Loucy (cell line): Measurements from ENCODE around the gene INSYN2B.

Experiments
- EZH2phosphoT487 ChIP-seq: fragments of 200-600 bp; IDR thresholded peaks from 2 replicates; pipeline ENCODE4 v1.6.1; 2018; ENCODE audit warnings: antibody characterized with exemption, mild to moderate bottlenecking, moderate library complexity, borderline replicate concordance
- TF ChIP-seq, protein P1 (sequence below): fragments of 200-600 bp; sonication (generic); conservative IDR thresholded peaks from 2 replicates; pipeline ENCODE4 v1.5.1; 2014; ENCODE audit warnings: mild to moderate bottlenecking, antibody characterized with exemption, low read length

DNA sequence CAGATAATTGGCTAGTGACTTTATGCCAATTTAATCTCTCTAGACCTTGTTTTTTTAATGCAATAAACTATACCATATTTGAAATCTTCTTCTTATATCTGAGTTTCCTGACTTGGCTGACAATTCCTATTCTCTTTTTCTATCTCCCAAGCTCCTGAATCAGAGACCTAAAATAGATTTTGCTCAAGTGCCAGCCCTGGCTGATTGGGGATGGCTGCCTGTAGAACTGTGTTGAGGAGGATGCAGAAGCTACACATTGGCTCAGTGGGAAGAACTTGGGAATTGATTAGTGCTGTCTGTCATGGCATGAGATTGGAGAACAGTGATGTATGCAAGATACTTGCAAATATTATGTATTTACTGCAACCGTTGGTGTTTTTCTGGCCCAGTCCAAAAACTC, 132.8 kb downstream of the INSYN2B start:
- TF ChIP-seq, protein P1, sequence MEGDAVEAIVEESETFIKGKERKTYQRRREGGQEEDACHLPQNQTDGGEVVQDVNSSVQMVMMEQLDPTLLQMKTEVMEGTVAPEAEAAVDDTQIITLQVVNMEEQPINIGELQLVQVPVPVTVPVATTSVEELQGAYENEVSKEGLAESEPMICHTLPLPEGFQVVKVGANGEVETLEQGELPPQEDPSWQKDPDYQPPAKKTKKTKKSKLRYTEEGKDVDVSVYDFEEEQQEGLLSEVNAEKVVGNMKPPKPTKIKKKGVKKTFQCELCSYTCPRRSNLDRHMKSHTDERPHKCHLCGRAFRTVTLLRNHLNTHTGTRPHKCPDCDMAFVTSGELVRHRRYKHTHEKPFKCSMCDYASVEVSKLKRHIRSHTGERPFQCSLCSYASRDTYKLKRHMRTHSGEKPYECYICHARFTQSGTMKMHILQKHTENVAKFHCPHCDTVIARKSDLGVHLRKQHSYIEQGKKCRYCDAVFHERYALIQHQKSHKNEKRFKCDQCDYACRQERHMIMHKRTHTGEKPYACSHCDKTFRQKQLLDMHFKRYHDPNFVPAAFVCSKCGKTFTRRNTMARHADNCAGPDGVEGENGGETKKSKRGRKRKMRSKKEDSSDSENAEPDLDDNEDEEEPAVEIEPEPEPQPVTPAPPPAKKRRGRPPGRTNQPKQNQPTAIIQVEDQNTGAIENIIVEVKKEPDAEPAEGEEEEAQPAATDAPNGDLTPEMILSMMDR: no peak
- TF ChIP-seq EZH2phosphoT487: no peak
